GOT3 (cell line): ENCODE data around the gene MPZ.
"Not testable (repeated sequence)": the region's sequence is repeated elsewhere in the genome, so short reads cannot be mapped to it uniquely, and the experiment has no call there.

Source experiments
- DNase-seq: peaks from one replicate; lab custom pipeline; 2025; ENCODE audit warnings: mixed read lengths; lab: John Stamatoyannopoulos, UW

The MPZ gene

DNA sequence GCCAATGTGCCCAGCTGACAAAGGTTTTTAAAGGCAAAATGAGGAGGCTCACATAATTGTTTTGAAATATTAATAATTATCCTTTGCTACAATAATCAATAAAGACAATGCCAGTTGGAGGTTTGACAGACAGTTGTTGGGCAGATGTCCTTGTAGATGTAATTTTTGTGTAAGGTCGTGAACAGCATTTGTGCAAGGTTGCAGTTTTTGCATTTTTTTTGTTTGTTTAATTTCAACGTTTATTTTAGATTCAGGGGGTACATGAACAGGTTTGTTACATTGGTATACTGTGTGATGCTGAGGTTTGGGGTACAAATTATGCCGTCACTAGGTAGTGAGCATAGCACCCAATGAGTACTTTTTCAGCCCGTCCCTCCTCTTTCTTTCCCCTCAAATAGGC, 9.3 kb downstream of the MPZ start:
- DNase-seq: no peak

DNA sequence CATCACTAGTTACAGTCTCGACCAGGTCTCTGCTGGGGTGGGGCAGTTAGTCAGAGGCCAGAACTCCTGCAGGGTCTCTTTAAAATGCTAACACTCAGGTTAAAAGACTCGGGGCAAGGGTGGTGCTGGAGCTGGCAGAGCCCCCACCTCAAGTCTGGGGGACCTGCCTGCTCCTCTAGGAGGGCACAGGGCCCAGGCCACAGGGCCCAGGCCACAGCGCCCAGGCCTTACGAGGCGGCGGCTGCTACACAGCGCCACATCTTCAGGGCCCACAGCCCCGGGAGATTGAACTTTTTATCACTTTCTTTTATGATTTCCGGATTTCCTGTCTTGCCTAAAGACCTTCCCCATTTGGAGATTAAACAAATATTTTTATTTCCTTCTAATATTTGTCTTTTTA, 10.4 kb downstream of the MPZ start:
- DNase-seq: no peak

DNA sequence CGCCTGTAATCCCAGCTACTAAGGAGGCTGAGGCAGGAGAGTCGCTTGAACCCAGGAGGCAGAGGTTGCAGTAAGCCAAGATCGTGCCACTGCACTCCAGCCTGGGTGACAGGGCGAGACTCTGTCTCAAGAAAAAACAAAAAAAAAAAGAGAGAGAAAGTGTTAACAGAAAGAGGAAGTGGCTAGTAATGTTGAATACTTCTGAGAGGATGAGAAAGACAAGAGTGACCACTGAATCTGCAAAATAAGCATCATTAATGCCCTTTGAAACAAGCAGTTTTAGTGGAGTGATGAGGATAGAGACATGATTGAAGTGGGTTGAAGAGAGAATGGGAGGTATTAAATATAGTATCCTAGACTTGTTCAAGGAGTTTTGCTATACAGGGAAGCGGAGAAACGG, 11.7 kb downstream of the MPZ start:
- no peak for DNase-seq

DNA sequence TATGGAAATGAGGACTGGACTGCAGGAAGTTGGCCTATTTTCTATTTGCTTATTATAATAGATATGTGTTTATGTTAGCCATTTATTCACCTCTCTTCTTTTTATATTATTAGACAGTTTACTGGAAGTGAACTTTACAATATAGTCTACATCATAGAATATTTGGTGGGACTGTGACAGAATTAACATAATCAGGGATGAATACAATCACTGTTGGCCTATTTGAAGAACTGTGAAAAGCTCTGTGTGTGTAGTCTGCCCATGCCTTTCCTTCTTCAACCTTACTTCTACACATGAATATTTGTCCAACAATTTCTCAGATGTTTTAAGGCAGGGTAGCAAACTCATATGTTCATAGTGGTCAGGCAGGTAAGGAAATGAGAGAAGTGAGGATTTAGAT, 12.4 kb downstream of the MPZ start:
- no peak for DNase-seq

DNA sequence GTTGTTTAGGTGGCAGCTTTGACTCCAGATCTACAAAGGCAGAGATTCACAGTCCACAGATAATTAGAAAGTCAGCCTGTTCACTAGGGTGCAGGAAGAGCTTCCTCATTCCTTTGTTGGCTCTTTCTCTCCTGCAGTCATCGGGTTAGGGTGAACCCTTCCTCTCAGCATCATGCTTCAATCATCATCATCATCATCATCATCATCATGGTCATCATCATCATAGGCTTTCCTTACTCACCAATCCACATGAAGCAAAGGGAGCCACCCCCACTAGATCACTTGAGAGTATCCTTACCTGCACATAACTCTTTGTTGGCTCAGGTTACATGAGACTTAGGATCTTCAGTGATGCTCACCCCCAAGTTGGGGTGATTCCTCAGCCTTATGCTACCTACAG, 19.0 kb downstream of the MPZ start:
- no peak for DNase-seq

DNA sequence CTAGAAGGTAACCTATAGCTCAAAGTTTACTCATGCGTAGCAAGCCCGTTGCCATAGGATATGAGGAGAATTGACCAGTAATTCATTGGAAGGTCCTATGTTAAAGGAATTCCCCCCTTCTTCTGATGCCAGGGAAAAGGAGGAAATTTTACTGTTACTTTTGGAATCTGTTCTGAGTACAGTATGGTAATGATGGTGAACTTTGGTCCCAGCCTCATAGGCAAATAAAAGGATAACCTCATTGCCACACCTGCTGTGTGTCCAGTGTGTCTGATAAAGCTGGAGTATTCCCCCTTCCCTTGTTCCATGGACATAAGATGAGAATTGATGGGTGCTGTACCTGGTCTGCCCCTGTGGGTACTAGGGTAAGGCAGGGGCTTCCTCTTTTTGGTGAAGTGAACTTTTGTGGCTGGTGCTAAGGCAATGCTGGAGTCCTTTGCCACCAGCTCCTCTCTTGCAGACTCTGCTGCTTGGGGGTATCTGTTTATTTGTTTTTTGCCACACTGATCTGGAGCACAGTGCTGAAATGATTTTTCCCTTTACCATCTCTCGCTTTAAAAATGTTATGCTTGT, 22.2 kb downstream of the MPZ start:
- no peak for DNase-seq

DNA sequence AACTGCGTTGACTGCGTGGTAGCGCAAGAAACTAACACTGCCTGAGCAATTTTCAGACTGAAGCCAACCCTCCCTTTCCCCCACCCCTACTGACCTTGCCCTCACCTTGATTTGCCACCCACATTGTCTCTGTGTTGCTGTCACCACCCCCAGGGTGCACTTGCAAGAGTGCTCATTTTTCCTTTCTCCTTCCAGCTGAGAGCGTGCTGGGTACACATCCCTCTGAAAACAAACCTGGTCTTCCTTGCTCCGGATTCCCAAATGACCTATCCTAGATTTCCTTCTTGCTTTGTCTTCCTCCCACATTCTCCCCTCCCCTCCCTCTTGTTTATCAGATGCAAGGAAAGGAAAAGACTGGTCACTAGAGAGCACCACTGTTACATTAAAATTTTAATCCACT, 24.2 kb downstream of the MPZ start:
- no peak for DNase-seq

DNA sequence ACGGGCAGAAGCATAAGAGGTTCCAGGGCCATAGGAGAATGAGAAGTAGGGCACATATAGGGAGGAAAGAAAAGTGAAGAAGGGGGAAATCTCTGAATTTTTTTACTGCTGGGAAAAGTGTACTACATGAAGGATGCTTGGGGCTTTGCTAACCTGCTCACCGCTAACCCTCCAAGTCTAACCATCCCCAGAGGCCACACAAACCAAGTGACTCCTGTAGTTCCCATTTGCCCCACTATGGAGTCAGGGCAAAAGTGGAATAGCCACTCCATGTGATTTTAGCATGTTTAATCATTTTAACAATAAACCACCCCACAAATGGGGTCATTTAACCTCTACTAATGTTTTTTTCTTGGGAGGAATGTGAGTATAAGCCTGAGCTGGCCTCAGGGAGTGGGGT, 24.7 kb downstream of the MPZ start:
- no peak for DNase-seq

DNA sequence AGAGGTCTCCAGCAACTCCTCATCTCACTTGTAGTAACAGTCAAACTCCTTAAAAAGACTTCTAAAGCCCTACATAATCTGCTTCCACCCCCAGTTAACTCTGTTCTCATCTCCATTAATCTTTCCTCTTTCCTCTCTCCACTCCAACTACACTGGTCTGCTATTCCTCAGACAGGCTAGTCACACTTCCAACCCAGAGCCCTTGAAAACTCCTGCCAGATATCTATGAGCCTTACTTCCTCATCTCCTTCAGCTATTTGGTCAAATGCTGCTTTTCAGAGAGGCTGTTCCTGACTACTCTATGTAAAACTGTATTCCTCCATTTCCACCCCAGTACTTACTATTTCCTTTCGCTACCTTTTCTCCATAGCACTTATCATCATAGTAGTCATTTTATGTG, 26.8 kb downstream of the MPZ start:
- no peak for DNase-seq

DNA sequence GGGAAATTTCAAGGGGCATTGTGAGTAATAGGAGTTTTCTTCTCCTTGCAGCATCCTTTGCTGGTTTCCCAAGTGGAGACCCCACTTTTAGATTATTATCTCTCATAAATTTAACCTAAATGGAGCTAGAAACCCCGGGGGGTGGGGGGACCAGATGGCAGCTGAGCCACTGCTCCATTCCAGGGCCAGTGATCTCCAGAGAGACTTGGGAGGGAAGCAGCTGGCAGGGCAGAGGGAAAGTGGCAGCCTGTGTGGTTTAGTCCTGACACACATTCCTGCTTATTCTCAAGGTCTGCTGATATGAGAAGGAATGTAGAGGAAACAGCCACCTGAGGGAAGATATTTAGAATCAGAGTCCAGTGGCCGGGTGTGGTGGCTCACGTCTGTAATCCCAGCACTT, 34.9 kb downstream of the MPZ start:
- no peak for DNase-seq

DNA sequence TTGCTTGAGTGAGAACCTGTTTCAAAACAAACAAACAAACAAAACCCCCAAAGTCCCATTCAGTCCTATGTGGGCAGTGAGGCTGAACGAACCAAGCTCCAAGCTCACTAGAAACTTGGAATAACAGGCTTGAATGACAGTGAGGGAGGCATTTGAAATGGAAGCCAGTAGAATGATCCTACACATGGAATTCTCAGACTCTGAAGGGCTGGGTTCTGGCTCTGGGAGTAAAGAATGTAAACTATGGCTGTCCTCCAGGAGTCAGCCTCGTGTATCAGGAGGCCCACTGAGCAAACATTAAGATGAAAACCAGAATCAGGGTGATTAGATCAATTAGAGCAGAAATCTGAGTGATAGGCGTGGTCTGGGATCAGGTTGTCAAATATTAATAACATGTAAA, 36.4 kb downstream of the MPZ start:
- no peak for DNase-seq

DNA sequence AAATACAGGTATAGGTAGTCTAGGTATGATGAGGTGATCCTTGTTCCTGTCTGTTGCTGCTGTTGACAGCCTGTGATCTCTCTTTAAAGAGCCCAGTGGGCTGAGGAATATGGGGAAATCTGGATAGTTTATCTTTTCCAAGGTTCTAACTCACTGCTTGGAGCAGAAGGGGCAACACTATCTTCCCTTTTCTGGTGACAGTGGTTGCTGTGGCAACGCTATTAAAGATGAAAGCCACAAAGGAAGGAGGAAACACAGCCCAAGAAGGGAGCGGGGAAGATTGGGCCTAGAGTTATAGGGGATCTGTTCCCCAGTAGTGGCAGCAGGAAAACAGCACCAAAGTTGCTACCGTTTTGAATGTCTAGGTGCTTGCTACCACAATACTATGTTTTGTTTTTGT, 42.4 kb downstream of the MPZ start:
- no peak for DNase-seq

DNA sequence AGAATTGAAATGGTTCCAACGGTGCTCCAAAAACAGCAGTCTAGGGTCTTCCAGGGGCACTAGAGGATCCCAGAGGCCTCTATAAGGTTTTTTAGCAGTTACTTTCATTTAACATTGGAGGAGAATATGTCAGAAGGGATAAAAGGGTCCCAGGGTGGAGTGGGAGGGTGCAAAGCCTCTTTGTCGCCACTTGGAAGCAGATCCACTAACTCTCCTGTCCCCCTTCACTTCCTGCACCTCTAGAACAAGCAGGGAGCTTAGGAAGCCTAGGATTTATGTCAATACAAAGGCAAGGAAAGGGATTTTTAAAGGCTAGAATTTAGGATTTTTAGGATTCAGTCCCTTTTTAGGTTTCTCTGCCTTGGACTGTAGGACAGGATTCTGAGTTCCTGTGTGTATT, 42.9 kb downstream of the MPZ start:
- DNase-seq: no peak

DNA sequence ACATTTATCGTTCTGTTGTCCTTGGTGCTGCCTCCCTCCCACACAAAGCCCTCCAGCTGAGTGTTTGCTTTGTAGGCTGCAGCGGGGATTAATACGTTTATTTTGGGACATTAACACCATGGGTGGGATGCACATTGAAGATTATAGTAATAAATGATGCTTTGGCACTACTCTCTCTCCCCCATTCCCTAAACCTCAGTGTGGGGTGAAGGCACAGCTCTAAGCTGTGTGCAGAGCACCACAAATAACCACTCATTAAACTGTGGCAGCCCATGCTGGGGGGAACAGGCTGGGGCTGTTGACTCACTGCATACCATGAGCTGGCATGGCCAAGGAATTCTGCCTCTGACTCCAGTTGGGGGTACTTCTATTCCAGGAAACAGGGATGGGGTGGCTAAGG, 43.6 kb downstream of the MPZ start:
- no peak for DNase-seq

DNA sequence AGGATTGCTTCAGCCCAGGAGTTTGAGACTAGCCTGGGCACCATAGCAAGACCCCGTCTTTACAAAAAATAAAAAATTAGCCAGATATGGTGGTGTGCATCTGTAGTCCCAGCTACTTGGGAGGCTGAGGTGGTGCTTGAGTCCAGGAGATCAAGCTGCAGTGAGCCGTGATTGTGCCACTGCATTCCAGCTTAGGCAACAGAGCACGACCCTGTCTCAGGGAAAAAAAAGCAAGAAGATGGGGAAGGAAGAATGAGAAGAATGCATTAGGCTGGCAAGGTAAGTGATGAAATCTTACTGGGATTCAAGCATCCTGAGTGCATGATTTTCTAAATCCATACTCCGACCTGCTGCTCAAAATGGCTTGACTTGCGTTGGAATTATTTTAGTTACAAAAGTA, 44.5 kb downstream of the MPZ start:
- DNase-seq: no peak

DNA sequence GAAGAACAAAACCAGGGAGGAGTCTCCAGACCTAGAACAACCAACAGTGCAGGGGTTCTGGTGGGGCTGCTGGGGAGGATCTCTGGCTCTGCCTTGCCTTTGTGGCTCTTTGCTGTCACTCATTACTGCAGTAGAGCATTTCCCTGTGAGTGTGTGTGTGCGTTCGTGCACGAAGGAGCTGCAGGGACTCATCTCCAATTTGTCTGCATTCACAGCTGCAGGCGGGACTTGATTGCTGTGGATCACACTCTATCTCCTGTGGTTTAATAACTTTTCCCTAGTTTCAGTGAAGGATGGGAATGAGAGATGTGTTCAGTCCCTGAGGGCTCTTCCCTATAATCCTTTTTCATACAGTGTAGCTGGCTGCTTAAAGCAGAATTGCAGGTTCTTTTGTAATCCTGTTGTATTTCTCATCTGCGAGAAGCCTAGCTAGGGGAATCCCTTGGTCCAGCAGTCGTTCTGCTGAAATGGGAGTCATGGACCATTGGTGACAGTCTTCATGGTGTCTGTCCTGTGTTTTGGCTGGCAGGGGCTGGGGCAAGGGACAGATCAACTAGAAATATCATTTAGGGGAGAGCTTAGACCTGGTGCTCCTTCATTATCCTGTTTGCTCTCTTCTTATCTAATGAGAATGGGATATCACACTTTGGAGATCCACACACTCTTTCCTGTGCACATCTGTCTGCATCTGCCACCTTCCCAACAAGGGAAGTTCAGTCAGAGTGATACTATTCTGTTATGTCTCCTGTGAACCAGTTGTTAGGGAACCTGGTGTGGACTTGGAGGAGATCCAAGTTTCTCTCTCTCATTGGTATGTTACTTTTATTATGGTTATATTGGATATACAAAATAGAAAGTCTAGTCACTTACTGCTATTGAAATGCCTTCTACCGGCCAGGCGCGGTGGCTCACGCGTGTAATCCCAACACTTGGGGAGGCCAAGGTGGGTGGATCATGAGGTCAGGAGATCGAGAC, 48.2 kb downstream of the MPZ start:
- DNase-seq: no peak

DNA sequence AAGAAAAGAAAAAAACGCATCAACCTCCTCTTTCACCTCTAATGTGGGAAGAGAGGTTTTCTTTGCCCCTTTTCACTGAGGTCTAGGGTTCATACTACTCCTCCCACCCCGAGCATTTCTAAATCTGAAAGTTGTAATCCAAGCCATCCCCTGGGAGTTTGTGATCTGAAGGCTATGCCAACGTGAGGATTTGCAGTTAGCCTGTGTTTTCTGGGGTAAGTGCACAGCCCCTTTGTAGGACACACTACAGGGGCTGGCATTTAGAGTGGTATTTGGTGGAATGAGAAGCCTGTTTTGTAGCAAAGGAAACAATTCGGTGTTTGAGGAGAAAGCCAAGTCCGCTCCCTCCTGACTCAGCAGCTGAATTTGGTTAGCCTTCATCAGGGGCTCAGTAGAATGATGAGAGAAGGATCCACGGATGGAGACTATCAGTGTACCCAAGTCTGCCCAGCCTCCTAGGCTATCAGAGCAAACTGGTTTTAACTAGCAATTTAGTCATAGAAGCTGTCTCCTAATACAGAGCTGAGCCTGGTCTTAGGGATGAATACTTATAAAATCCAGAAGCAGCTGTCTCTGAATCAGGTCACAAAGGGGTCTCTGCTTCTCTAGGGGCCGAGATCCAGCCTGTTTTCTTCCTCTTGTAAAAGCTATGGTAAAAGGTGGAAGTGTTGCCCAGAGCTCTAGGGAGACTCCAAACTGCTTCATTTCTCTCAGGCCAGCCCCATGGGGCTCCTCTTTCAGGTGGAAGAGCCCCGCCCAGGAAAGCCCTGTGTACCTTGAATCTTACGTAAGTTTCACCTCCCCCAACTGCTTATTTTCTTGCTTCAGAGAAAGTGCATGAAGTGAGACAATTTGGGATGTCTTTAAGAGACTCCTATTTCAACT, 49.1 kb downstream of the MPZ start:
- no peak for DNase-seq

DNA sequence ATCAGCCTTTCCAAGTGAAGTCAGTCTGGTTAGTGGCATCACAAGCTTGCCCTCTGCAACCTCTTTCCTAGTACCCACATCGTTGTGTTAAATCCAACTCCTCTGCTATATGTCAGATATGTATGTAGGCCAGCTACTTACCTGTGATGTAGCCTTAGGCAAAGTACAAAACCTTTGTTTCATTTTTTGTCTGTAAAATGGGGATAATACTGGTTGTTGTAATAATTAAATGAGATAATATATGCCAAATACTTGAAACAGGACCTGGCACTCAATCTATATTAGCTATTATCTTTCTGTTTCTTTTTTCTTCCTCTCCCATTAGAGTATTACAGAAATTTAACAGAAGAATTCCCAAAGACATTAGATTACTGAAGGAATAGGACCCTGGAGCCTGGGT, 50.0 kb downstream of the MPZ start:
- no peak for DNase-seq

DNA sequence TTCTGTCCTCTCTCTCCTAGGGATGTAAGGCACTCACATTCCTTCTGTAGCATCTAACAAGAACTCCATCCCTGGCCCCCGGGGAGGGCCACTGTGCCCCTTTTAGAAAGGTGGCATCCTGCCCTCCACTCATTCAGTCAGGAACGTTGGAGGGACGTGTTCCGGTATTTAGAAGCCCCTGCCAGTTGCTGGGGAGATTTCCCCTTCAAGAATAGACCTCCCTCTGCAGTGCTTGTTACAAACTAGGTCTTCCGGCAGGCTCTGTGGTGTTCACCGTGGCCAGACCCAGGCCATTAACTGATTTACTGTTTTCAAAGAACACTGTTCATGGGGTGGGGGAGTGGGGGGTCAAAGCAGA, 50.4 kb downstream of the MPZ start:
- no peak for DNase-seq

DNA sequence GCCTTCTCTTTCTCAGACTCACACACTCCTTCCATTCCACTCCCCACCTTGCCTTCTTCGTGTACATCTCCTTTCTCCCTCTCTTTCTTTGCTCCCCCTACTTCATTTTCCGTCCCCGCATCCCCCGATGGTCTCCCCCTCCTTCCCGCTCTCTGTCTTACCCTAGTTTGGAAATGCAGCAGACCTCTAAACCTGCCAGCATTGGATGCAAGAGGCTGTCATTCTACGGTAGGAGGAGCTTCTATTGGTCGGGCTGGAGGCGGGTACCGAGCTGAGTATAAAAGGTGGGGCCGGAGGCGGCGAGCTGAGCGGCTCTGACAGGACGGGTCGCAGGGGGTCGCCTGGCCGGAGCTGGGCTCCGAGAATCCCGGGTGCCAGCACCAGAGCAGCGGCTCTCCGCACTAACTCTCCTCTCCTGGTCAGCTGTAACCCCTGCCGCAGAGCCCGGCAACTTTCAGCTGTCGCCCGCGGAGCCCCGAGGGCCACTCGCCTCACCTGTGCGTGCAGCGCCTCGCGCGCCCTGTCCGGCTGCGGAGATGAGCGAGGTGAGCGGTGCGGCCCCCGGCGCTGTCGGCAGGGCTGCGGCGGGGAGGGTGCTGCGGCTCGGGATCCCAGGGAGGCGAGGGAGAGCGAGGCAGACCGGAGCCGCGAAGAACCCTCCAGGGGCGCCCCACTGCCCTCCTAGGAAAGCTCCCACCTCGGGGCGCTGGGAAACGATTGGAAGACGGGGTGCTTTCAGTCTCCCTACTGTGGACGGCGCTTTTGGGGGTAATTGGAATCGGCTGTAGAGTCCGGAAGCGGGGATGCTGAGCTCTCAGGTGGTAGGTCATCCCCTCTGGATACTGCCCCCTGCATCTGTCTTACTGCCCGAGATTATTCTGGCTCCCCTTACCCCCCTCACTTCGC, 51.1 kb downstream of the MPZ start, which contains the start of gene PCP4L1:
Gene PCP4L1, plus strand, starts transcription at position 307 of the 906 bp plus-strand sequence. Its CDS starts 230 bp downstream, at position 537.
- no peak for DNase-seq

DNA sequence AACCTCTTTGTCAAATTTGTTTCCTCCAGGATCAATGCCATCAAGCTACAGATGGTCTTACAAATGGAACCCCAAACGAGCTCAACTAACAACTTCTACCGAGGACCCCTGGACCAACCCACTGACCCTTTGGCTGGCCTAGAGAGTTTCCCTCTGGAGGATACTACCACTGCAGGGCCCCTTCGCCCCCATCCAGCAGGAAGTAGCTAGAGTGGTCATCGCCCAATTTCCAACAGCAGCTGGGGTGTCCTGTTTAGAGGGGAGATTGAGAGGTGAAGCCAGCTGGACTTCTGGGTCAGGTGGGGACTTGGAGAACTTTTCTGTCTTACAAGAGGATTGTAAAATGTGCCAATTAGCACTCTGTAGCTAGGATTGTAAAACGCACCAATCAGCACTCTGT, 52.7 kb downstream of the MPZ start:
- not testable (repeated sequence) for DNase-seq
